HG03342 (cell line): ENCODE measurements around the gene SUN5.

Experiments used
- ATAC-seq: cut with Tn5 transposase; IDR thresholded peaks from one replicate; pipeline ENCODE4 v1.9.1; 2021; ENCODE audit warnings: mild to moderate bottlenecking, moderate library complexity; ENCODE audit not compliant: unreplicated experiment

The SUN5 gene

DNA sequence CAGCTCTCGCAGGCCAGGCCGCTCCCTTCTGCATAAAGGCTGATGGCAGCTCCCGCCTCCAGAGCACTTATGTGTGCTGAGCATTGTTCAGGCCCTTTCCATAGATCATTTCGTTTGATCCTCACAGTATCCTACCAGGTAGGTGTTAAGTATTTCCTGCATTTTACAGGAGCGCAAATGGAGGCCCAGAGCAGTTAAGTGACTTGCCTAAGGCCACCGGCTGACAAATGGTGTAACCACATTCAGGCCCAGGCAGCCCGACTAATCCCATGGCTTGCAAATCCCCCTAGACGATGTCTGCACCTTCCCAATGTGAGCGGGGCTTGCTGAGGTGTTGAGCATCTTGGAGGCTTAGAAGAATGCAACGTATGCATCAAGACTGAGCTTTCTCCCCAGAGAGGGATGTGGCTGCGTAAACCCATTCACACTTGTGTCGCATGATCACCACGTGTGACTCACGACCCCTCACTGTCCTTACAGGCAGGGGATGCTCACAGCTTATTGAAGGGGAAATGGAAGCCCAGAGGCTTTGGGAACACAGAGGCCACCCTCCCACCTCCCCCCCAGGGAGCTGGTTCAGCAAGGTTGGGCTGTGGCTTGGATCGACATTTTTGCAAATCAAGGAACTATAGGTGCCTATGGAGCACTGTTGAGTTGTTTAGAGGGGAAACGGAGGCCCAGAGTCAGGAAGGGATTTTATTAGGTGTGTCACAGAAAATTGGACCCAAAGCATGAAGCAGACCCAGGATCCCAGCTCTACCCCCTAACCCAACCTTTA lies 10.3 kb upstream of the SUN5 start:
- no peak for ATAC-seq

DNA sequence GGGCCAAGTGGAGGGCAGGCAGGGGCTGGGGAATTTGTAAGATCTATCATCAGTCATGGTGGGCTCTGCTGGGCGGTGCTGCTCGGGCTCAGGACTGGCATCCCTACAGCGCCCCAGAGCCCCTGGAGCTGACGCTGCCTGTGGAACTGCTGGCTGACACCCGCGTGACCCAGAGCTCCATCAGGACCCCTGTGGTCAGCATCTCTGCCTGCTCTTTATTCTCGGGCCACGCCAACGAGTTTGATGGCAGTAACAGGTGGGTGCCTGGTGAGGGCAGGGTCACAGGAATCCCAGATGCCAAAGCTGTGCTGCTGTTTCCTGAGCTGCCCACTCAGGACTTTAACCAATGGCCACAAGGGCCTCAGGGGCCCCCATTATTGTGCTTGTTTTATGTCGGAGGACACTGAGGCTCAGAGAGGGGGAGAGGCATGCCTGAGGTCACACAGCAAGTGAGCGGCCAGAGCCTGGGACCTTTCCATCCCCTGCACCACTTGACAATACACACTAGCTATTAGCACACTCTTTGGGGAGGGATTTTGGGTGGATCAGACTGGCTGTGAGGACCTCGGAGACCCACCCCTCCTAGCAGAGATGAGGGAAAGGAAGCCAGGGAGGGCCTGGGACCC lies 9.6 kb upstream of the SUN5 start:
- no peak for ATAC-seq

- no peak for ATAC-seq
These were observed 8.3 kb upstream of the SUN5 start for GRCh38 chr20:33012327-33013189.

- ATAC-seq, result no peak
These were observed 6.6 kb upstream of the SUN5 start for GRCh38 chr20:33010674-33011449.

GRCh38 chr20:33010133-33010504 lies 5.9 kb upstream of the SUN5 start:
- no peak for ATAC-seq

- ATAC-seq, result no peak
These were observed 5.2 kb upstream of the SUN5 start for GRCh38 chr20:33009214-33010132.

- ATAC-seq, result no peak
These were observed 4.3 kb upstream of the SUN5 start for GRCh38 chr20:33008336-33009213.

- ATAC-seq, result no peak
These were observed 3.4 kb upstream of the SUN5 start, which contains the start of gene BPIFB2 for GRCh38 chr20:33007376-33008335. Gene BPIFB2 (plus strand): TSS chr20:33007704. CDS start chr20:33008575, 871 bp downstream.

GRCh38 chr20:33006776-33007375 lies 2.6 kb upstream of the SUN5 start:
- no peak for ATAC-seq

DNA sequence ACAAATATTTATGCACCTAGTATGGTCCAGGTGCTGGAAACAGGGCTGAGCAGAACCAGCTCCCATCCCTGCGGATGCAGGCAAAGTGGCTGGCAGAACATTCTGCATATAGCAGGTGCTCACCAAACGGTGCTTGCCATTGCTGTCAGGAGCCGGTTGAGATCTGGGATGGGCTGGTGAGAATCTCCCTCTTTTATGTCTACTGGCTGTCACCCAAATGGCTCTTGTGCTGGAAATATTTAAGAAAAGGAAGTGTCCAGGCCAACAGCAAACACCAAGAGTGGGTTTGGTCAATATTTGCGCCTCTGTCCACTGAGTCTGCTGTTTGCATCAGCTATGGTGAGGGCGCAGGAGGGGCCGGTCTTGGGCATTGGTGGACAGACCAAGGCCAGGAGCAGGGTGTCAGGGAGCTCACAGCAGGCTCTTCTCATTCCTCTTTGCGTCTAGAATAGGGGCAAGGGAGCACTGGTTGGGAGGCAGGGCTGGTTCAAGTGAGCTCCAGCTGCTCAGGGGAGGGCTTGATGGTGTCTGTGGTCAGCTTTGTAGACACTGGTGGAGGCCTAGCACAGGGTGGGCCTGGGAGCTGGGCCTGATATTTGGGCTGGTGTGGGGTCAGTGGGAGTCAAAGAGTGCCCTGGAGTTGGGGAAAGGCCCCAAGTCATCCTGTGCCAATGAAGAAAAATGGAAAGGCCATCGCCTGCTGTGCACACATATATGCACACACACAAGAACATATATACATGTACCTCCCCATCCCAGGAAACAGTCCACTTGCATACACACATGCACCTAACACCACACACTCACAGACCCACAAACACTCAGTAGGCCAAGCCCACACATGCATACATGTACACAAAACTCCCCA lies 1.9 kb upstream of the SUN5 start:
- no peak for ATAC-seq

GRCh38 chr20:33005132-33005566 lies 916 bp upstream of the SUN5 start:
- ATAC-seq, result no peak

DNA sequence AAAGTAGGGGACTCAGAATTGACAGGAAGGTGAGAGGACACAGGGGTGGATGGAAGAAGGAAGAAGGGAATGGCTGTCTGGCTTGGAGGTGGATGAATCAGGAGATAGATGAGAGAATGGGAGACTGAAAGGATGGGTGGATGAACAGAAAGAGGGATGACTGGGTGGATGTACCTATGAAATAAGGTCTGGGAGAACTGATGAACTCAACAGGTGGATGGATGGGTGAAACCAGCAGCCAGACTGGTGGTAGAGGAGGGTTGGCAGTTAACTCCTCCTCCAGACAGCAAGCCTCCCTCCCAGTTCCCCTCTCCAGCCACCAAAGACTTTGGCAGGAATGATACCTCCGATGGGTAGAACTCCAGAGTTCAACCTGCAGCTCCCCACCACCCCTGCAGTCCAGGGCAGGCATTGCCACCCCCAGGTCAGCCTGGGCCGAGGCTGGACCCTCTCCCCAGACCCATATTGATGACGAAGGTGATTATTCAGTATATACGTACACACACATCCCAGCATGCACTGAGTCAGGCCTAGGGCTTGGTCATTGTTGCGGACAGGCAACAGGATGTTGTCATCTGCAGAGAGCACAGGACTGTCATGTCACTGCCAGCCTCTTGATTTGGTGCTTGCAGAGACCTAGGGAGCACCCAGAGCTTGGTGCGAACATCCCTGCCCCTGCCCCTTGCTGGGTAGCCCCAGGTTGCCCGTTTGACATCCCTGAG lies 2.0 kb downstream of the SUN5 start:
- no peak for ATAC-seq

- no peak for ATAC-seq
These were observed 3.3 kb downstream of the SUN5 start for GRCh38 chr20:33000802-33001466.

- ATAC-seq, result no peak
These were observed 4.5 kb downstream of the SUN5 start for GRCh38 chr20:32999603-33000250.

DNA sequence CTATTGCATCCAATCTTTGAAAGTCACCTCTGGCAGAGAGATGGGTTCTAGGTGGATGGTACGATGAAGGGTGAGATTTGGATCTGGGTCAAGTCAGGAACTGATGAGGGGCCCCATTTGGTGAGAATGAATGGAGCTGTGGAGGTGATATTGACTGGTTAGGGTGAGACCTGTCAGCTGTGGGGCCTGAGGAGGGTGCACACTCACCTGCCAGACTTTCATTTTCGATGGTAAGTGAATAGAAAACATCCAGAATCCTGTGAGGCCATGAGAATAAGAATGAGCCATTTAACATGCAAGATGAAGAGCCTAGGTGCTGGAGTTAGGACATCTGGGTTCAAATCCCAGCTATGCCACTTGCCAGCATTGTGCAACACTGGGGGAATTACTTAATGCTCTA lies 6.8 kb downstream of the SUN5 start:
- no peak for ATAC-seq
